Liver (tissue), 3 donors: ENCODE results near the gene HCFC1R1.

Experiments used
- CTCF ChIP-seq: fragments of 150-350 bp; IDR thresholded peaks from 2 replicates; pipeline ENCODE4 v1.5.1; 2017; ENCODE audit warnings: improper control_type of control experiment, low read depth, low read length; ENCODE audit not compliant: missing input control
- FOXA1 ChIP-seq: IDR thresholded peaks from 2 replicates; pipeline ENCODE4 v1.6.1; 2016; ENCODE audit warnings: antibody characterized with exemption
- HNF4G ChIP-seq: IDR thresholded peaks from 2 replicates; pipeline ENCODE4 v1.6.1; 2016; ENCODE audit warnings: antibody characterized with exemption
- JUND ChIP-seq, 2 donors: IDR thresholded peaks; 2 replicates each; pipeline ENCODE4 v1.6.1; 2016; ENCODE audit warnings: antibody characterized with exemption in 2 of 2
- MAX ChIP-seq: IDR thresholded peaks from 2 replicates; pipeline ENCODE4 v1.6.1; 2016; ENCODE audit warnings: antibody characterized with exemption
- RAD21 ChIP-seq, 2 donors: IDR thresholded peaks; 2 replicates each; pipeline ENCODE4 v1.6.1; 2016; ENCODE audit warnings: antibody characterized with exemption in 2 of 2, mild to moderate bottlenecking in 2 of 2
- donor health status: healthy.
- donor health status: healthy.

- TF ChIP-seq CTCF (no peak), JUND (IDR thresholded peaks at IDR 0.05) (no peak), MAX (no peak), RAD21 (IDR thresholded peaks at IDR 0.05) (no peak), HNF4G (no peak), FOXA1 (no peak)
Observed at GRCh38 chr16:3026609-3027488, 3.1 kb upstream of the HCFC1R1 start.
